Measurements from ENCODE around the gene HYI. TPM values are rescaled to one million over a fixed set of nuclear protein-coding genes. Genes with fewer than 3 reads are reported as not detected.

HYI gene
- total and polyA plus RNA-seq, 2 of the 8 experiments (the other 6 are each of a cell fraction or from before 2014, with no cell fraction given) = 14.4 to 17.7 TPM

GRCh38 chr1:43430831-43431230 is 22.9 kb downstream of the HYI start:
- H4K8ac ChIP-seq (ENCODE audit: extremely low read depth, insufficient read depth, low read length) = no peak overlapping the region
- H3K79me2 ChIP-seq (ENCODE audit: control insufficient read depth in 1 of 2, insufficient read depth in 2 of 2, low read length in 2 of 2) = no peaks in the 10 kb centered on the region
- no peak overlapping the region for H2BK120ac ChIP-seq (replicated peaks; ENCODE audit: low read depth, low read length)
- FAIRE-seq (no peak), DNase-seq (ENCODE audit: low read depth in 1 of 2, low spot score in 2 of 2) (no peak)
- H3K4ac ChIP-seq (replicated peaks; ENCODE audit: insufficient read length, low read depth, low read length) = no peak overlapping the region
- H4K20me1 ChIP-seq (replicated peaks in 1 of 2; ENCODE audit: control insufficient read depth in 1 of 2, insufficient read depth in 2 of 2, low read length in 2 of 2) = peaks cover 0 to 4% of the 10 kb centered on the region in 2 experiments
- CTCF ChIA-PET (ENCODE audit: partially characterized antibody) = no interaction called here
- H3K56ac ChIP-seq (replicated peaks; ENCODE audit: insufficient read length, low read depth, low read length) = no peak overlapping the region
- H3K23me2 ChIP-seq (ENCODE audit: low read depth, low read length) = no peaks in the 10 kb centered on the region
- H3K4me1 ChIP-seq (replicated peaks in 1 of 4; ENCODE audit: control insufficient read depth in 3 of 4, insufficient read depth in 4 of 4, low read length in 3 of 4) = no peaks in the 10 kb centered on the region
- H3K36me3 ChIP-seq (ENCODE audit: control insufficient read depth in 2 of 4, insufficient read depth in 4 of 4, low read length in 3 of 4) = peaks cover 2 to 52% (median 29%) of the 10 kb centered on the region in 4 experiments
- no peak overlapping the region for H4K5ac ChIP-seq (ENCODE audit: insufficient read length, low read depth, low read length)
- H3K14ac ChIP-seq (ENCODE audit: insufficient read length) = no peak overlapping the region
- H3K4me2 ChIP-seq (ENCODE audit: insufficient read depth in 1 of 2, low read depth in 2 of 2, low read length in 2 of 2) = no peak overlapping the region
- no peaks in the 10 kb centered on the region for H3K27me3 ChIP-seq (replicated peaks in 1 of 4; ENCODE audit: control insufficient read depth in 3 of 4, extremely low read depth in 1 of 4, insufficient read depth in 3 of 4, low read length in 3 of 4)
- no peak overlapping the region for H3K23ac ChIP-seq (ENCODE audit: insufficient read length)
- no peak overlapping the region for H4K91ac ChIP-seq (replicated peaks; ENCODE audit: insufficient read length, low read length)
- POLR2A ChIA-PET (ENCODE audit: partially characterized antibody) = interaction anchor here (1.1 kb wide), 1 partner anchor 14 kb away, joined by 3 read pairs; no protein-coding TSS in a partner anchor
- H2AK5ac ChIP-seq (ENCODE audit: low read depth, low read length) = no peak overlapping the region
- no peak overlapping the region for H2BK15ac ChIP-seq (ENCODE audit: low read length)
- no peak overlapping the region for H3K4me3 ChIP-seq (ENCODE audit: extremely low read depth in 1 of 4, insufficient read depth in 2 of 4, low read depth in 3 of 4, low read length in 4 of 4)
- no peak overlapping the region for H3K18ac ChIP-seq (ENCODE audit: extremely low read depth, low read length)
- no peak overlapping the region for H2BK20ac ChIP-seq (ENCODE audit: low read length)
- H3K79me1 ChIP-seq (ENCODE audit: low read depth, low read length) = no peaks in the 10 kb centered on the region
- H3K9me3 ChIP-seq (ENCODE audit: insufficient read depth in 2 of 2, low read depth in 1 of 2, low read length in 1 of 2) = no peaks in the 10 kb centered on the region
- no peak for TF ChIP-seq RAD21 (IDR thresholded peaks at IDR 0.05 in 1 of 2, conservative IDR thresholded peaks at IDR 0.05 in 1 of 2; ENCODE audit: low read depth in 2 of 2, low read length in 2 of 2)
- TF ChIP-seq, protein P1, sequence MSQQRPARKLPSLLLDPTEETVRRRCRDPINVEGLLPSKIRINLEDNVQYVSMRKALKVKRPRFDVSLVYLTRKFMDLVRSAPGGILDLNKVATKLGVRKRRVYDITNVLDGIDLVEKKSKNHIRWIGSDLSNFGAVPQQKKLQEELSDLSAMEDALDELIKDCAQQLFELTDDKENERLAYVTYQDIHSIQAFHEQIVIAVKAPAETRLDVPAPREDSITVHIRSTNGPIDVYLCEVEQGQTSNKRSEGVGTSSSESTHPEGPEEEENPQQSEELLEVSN (IDR thresholded peaks at IDR 0.05) = no peak
- no peak for TF ChIP-seq GABPA (IDR thresholded peaks at IDR 0.05; ENCODE audit: borderline replicate concordance, insufficient read depth, low read length)
- TF ChIP-seq SIX5 (IDR thresholded peaks at IDR 0.05; ENCODE audit: low read depth, low read length) = no peak
- TF ChIP-seq NRF1 (IDR thresholded peaks at IDR 0.05; ENCODE audit: low read depth, low read length) = no peak
- no peak for TF ChIP-seq TEAD4 (IDR thresholded peaks at IDR 0.05; ENCODE audit: low read depth, low read length)
- TF ChIP-seq ZNF274 (IDR thresholded peaks at IDR 0.05; ENCODE audit: borderline replicate concordance, extremely low read depth, low read length) = no peak
- no peak overlapping the region for H2BK5ac ChIP-seq (ENCODE audit: low read depth, low read length)
- H3K27ac ChIP-seq (ENCODE audit: low read depth, low read length) = no peak overlapping the region
- no peak overlapping the region for H3K9ac ChIP-seq (replicated peaks in 1 of 4; ENCODE audit: extremely low read depth in 1 of 4, low read depth in 3 of 4, low read length in 3 of 4)
- H2AFZ ChIP-seq (ENCODE audit: low read length) = no peak overlapping the region
- 89% methylated on average over 5 of the region's 5 CpGs; no CpG with 5 or more reads in 1 of the 2 experiments for WGBS, 2 experiments (ENCODE audit: extremely low coverage in 1 of 2, insufficient coverage in 1 of 2, insufficient read length in 1 of 2, insufficient replicate concordance in 2 of 2, low coverage in 1 of 2, low lambda C conversion rate in 2 of 2, missing lambda C conversion rate in 1 of 2)
- no peak overlapping the region for H2BK12ac ChIP-seq (ENCODE audit: low read depth, low read length)
